GM13977 (cell line): ENCODE data around the gene RBM15B.

ENCODE experiments used
- DNase-seq: peaks from one replicate; pipeline ENCODE4 v3.0.0; 2012; ENCODE audit warnings: low spot score
- in situ Hi-C: fragments of 300-500 bp; cut with MboI; formaldehyde crosslinking; loops from one replicate; pipeline ENCODE4 v1.12.0; 2022; ENCODE audit warnings: low sequenced_read_pairs, low pct_unique_long_range_greater_than_20kb, mixed read lengths, inconsistent platforms; ENCODE audit not compliant: unreplicated experiment
- TF ChIP-seq, protein P1 (sequence below): IDR thresholded peaks from 2 replicates; pipeline ENCODE4 v1.5.1; 2012; ENCODE audit warnings: mild to moderate bottlenecking, control low read depth; ENCODE audit not compliant: insufficient read depth; ENCODE audit errors: extremely low read depth, missing control alignments

RBM15B gene

DNA sequence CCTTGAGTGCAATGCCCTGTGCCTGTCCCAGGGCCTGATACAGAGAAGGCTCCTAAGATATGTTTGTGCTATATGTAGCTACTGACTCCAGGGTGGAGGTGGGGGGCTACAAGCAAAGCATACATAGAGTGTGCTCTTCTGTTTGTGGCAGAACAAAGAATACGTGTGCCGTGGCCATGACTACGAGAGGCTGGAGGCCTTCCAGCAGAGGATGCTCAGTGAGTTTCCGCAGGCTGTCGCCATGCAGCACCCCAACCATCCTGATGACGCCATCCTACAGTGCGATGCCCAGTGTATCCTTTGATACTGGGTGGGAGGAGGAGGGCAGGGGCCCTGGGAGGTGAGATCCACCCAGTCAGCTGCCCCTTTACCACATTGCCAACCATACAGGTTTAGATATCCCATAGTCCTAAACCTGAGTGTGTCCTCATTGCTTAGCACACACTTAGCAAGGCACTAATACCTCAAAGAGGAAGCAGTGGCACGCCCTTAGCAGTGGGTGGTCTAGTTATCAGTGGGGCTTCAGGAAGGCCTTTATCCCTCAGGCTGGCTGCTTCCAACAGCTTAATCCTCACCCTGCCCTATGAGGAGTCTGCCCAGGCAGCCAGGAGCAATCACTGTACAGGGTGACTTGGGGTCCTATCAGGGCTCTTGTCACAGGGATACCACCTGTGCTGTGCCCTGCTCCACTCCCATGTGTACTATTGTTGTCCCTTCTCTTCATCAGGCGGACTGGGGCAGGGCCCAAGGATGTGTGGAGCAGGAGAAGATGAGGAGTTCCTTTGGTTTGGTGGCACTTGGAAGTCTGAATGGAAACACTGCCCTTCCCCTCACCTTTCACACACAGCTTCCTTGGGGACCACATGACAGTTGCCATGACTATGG, 36.1 kb upstream of the RBM15B start:
- in situ Hi-C loops = no loop called here
- TF ChIP-seq, protein P1, sequence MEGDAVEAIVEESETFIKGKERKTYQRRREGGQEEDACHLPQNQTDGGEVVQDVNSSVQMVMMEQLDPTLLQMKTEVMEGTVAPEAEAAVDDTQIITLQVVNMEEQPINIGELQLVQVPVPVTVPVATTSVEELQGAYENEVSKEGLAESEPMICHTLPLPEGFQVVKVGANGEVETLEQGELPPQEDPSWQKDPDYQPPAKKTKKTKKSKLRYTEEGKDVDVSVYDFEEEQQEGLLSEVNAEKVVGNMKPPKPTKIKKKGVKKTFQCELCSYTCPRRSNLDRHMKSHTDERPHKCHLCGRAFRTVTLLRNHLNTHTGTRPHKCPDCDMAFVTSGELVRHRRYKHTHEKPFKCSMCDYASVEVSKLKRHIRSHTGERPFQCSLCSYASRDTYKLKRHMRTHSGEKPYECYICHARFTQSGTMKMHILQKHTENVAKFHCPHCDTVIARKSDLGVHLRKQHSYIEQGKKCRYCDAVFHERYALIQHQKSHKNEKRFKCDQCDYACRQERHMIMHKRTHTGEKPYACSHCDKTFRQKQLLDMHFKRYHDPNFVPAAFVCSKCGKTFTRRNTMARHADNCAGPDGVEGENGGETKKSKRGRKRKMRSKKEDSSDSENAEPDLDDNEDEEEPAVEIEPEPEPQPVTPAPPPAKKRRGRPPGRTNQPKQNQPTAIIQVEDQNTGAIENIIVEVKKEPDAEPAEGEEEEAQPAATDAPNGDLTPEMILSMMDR = no peak

DNA sequence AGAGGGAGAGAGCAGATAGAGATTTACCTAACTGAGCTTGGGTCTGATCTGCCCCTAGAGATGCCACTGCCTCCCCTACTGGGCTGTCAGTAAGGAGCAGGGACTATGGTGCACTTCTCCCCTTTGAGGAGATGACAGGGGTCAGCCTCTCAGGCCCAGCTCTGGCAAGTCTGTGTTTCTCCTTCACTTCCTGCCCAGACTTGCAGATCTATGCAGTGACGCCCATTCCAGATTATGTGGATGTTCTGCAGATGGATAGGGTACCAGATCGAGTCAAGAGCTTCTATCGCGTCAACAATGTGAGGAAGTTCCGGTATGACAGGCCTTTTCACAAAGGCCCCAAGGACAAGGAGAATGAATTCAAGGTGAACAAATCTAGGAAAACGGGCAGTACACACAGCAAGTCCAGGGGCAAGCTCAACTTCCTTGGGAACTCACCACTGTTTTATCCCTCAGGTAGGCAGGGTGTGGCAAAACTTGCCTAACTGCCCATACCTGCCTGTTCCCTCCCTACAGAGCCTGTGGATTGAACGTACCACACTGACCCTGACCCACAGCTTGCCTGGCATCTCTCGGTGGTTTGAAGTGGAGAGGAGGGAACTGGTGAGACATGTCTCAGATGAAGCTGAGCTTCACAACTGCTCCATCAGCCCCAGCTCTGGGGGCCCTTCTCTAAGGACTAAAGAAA, 35.0 kb upstream of the RBM15B start:
- TF ChIP-seq, protein P1 = no peak
- in situ Hi-C loops = no loop called here
- DNase-seq = no peak

More for the DNA sequence above, 36.1 kb upstream of the RBM15B start:
- DNase-seq = no peak

DNA sequence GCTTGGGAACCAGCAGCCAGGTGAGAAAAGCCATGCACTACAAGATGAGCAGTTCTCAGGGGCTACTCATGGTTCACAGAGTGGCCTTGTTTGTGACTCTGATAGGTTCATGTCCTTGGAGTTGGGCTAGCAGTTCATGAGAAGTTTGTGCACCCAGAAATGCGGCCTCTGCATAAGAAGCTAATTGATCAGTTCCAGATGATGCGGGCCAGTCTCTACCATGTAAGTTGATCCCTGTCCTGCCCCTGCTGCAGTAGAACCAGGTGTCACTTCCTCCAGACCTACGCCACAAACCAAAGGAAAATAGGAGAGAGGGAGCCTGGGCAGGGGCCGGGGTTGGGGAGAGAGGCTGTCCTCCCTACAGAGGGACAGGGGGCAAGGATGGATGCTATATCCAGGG, 33.2 kb upstream of the RBM15B start:
- no peak for DNase-seq
- in situ Hi-C loops = no loop called here
- TF ChIP-seq, protein P1 = no peak

DNA sequence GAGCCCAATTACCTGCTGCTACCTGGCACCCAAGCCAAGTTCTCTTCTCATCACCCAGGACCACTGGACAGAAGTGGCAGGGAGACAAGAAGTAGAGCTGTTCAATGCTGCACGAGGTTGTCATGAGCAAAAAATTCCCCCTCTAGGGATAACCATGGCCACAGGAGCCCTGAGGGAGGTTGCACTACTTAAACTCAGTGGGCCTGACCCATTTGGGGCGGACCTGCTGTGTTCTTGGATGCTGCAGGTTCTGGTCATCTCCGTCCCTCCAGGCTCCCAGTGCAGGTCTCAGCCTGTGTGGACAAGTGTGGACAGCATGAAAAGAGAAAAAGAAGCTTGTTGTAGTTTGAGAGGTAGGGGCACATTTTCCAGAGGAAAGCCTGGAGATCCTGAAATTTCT, 32.1 kb upstream of the RBM15B start:
- in situ Hi-C loops = no loop called here
- TF ChIP-seq, protein P1 = no peak
- DNase-seq = no peak

DNA sequence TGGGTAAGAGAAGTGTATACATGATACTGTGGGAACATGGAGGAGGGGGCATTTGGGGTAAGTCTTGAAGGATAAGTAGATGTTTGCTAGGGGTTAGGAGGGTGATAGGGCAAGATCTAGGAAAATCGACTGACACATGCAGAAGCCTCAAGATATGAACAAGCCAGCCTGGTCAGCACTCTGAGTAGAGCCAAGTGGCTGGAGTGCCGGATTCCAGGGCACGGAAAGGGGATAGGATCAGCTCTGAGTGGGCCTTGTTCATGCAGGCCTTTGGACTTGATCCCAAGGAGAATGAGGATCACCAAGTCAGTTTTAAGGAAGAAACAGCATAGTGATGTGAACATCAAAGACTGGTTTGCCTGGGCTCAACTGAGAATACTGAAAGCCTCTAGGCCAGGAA, 30.3 kb upstream of the RBM15B start:
- in situ Hi-C loops = no loop called here
- DNase-seq = no peak
- TF ChIP-seq, protein P1 = no peak

DNA sequence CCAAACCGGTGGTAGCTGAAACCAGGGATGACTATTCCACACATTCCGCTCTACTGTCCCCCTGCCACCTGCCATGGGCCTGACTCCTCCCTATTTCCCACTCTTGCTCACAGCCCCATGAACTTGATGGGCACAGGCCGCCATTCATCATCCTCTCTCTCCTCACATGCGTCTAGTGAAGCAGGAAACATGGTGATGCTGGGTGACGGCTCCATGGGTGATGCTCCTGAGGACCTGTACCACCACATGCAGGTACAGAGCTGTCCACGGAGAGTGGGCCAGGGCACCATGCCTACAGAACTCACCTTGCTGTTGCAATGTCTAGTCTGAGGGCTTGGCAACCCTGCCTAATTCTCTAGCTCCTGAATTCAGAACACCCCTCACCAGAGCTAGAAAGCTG, 29.3 kb upstream of the RBM15B start:
- in situ Hi-C loops = no loop called here

More for the DNA sequence above, 29.3 kb upstream of the RBM15B start:
- no peak for DNase-seq
- TF ChIP-seq, protein P1 = no peak
